Peyer's patch (tissue), 4 donors: ENCODE measurements around the gene ARMC8. TPM values are rescaled to one million over a fixed set of nuclear protein-coding genes. Genes with fewer than 3 reads are reported as not detected.

Experiments
- DNase-seq, 3 donors: peaks; one replicate each; pipeline ENCODE4 v3.0.0-alpha.2; 2017 to 2019
- H3K27ac ChIP-seq, 4 donors: fragments of 200-600 bp; sonication (generic); one replicate each; pipeline ENCODE4 v1.5.1; 2016 to 2019
- H3K27me3 ChIP-seq, 2 donors: fragments of 200-600 bp; sonication (generic); one replicate each; pipeline ENCODE4 v1.5.1; 2019
- H3K36me3 ChIP-seq, 3 donors: fragments of 200-600 bp; sonication (generic); one replicate each; pipeline ENCODE4 v1.5.1; 2016 to 2019
- H3K4me1 ChIP-seq, 4 donors: fragments of 200-600 bp; sonication (generic); one replicate each; pipeline ENCODE4 v1.5.1; 2016 to 2019
- H3K4me3 ChIP-seq, 4 donors: fragments of 200-600 bp; sonication (generic); 1 replicate in 3 of 4; 2 replicates in 1 of 4; pipeline ENCODE4 v1.5.1; 2016 to 2019; ENCODE audit warnings: mild to moderate bottlenecking in 1 of 4
- H3K9me3 ChIP-seq, 4 donors: fragments of 200-600 bp; sonication (generic); one replicate each; pipeline ENCODE4 v1.5.1; 2016 to 2019; ENCODE audit warnings: mild to moderate bottlenecking in 1 of 4
- POLR2A ChIP-seq, 2 donors: fragments of 450-650 bp; IDR thresholded peaks; one replicate each; pipeline ENCODE4 v1.5.1; 2017; ENCODE audit warnings: antibody characterized with exemption in 2 of 2, mild to moderate bottlenecking in 2 of 2, moderate library complexity in 2 of 2
- total RNA-seq, 4 donors: library from RNA; depleted of rRNA; stranded (reverse); fragments of >200 nt; gene quantifications; one replicate each; pipeline ENCODE4 v1.1.0, GENCODE V29; 2016
- TF ChIP-seq, protein P1 (sequence below), 6 experiments: fragments of 450-650 bp in 4 of 6; fragments of 200-600 bp in 2 of 6; sonication (generic) in 1 of 6; IDR thresholded peaks; one replicate each; pipeline ENCODE4 v1.5.1; 2017 to 2019; ENCODE audit warnings: antibody characterized with exemption in 6 of 6, mild to moderate bottlenecking in 3 of 6, moderate library complexity in 1 of 6

The ARMC8 gene
- total RNA-seq, 4 donors from 2014 or later, result 35.7 to 77.2 (median 56.3) TPM

- peaks cover 0 to 11% (median 0%) of the 10 kb centered on the region in 3 donors for H3K36me3 ChIP-seq
- no peak for DNase-seq
- no peaks in the 10 kb centered on the region for H3K4me1 ChIP-seq
- TF ChIP-seq, protein P1, sequence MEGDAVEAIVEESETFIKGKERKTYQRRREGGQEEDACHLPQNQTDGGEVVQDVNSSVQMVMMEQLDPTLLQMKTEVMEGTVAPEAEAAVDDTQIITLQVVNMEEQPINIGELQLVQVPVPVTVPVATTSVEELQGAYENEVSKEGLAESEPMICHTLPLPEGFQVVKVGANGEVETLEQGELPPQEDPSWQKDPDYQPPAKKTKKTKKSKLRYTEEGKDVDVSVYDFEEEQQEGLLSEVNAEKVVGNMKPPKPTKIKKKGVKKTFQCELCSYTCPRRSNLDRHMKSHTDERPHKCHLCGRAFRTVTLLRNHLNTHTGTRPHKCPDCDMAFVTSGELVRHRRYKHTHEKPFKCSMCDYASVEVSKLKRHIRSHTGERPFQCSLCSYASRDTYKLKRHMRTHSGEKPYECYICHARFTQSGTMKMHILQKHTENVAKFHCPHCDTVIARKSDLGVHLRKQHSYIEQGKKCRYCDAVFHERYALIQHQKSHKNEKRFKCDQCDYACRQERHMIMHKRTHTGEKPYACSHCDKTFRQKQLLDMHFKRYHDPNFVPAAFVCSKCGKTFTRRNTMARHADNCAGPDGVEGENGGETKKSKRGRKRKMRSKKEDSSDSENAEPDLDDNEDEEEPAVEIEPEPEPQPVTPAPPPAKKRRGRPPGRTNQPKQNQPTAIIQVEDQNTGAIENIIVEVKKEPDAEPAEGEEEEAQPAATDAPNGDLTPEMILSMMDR (IDR thresholded peaks at IDR 0.05), result no peak
- TF ChIP-seq POLR2A (IDR thresholded peaks at IDR 0.05), result no peak
- H3K27ac ChIP-seq, result no peak overlapping the region
- peaks cover 0 to 8% (median 1%) of the 10 kb centered on the region in 4 donors for H3K9me3 ChIP-seq
- H3K27me3 ChIP-seq, result no peaks in the 10 kb centered on the region
- no peak overlapping the region for H3K4me3 ChIP-seq
Observed at GRCh38 chr3:138303474-138303873, 116.4 kb downstream of the ARMC8 start.

- no peak for TF ChIP-seq POLR2A (IDR thresholded peaks at IDR 0.05)
- TF ChIP-seq, protein P1 (IDR thresholded peaks at IDR 0.05), result no peak
- peaks cover 0 to 23% (median 5%) of the 10 kb centered on the region in 4 donors for H3K9me3 ChIP-seq
- no peaks in the 10 kb centered on the region for H3K36me3 ChIP-seq
- no peak overlapping the region for H3K27ac ChIP-seq
- no peak overlapping the region for H3K4me3 ChIP-seq
- H3K27me3 ChIP-seq, result no peaks in the 10 kb centered on the region
- DNase-seq, result no peak
- H3K4me1 ChIP-seq, result no peaks in the 10 kb centered on the region
Observed at GRCh38 chr3:138307899-138308298, 120.8 kb downstream of the ARMC8 start.

- Histone ChIP-seq H3K4me1 (no peaks in the 10 kb centered on the region), H3K27ac (no peak overlapping the region), H3K36me3 (no peaks in the 10 kb centered on the region), H3K27me3 (no peaks in the 10 kb centered on the region), H3K9me3 (peaks cover 0 to 23% (median 5%) of the 10 kb centered on the region in 4 donors), H3K4me3 (no peak overlapping the region)
- TF ChIP-seq, protein P1 (IDR thresholded peaks at IDR 0.05), result no peak
- TF ChIP-seq POLR2A (IDR thresholded peaks at IDR 0.05), result no peak
- DNase-seq, result no peak
Observed at GRCh38 chr3:138308783-138309182, 121.7 kb downstream of the ARMC8 start.

GRCh38 chr3:138310494-138310893, 123.4 kb downstream of the ARMC8 start:
- peaks cover 0 to 23% (median 5%) of the 10 kb centered on the region in 4 donors for H3K9me3 ChIP-seq
- TF ChIP-seq, protein P1 (IDR thresholded peaks at IDR 0.05), result no peak
- no peak for TF ChIP-seq POLR2A (IDR thresholded peaks at IDR 0.05)
- no peaks in the 10 kb centered on the region for H3K4me1 ChIP-seq
- H3K36me3 ChIP-seq, result no peaks in the 10 kb centered on the region
- H3K27me3 ChIP-seq, result no peaks in the 10 kb centered on the region
- H3K4me3 ChIP-seq, result no peak overlapping the region
- no peak for DNase-seq
- H3K27ac ChIP-seq, result no peak overlapping the region

DNA sequence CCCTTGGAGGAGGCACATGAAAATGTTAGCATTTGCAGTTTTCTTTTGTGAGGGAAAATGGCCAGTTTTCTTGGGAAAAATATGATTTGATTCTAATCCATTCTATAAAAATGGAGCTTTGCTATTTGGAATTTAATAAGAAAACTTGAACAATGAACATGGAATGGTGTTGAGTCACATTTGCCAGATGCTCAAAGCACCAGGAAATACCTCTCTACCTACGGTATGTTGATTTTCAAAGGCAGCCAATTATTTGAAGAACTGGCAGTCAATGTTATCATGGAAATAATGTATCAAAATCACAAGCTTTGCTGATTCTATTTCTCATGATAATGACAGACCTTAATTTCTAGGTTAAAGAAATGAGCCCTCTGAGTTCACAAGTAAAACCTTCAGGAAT, 127.7 kb downstream of the ARMC8 start:
- H3K4me3 ChIP-seq, result no peak overlapping the region
- no peak for DNase-seq
- no peaks in the 10 kb centered on the region for H3K4me1 ChIP-seq
- H3K27ac ChIP-seq, result no peak overlapping the region
- H3K9me3 ChIP-seq, result peaks cover 0 to 4% (median 0%) of the 10 kb centered on the region in 4 donors
- no peaks in the 10 kb centered on the region for H3K36me3 ChIP-seq
- TF ChIP-seq, protein P1 (IDR thresholded peaks at IDR 0.05), result no peak
- TF ChIP-seq POLR2A (IDR thresholded peaks at IDR 0.05), result no peak
- H3K27me3 ChIP-seq, result no peaks in the 10 kb centered on the region

DNA sequence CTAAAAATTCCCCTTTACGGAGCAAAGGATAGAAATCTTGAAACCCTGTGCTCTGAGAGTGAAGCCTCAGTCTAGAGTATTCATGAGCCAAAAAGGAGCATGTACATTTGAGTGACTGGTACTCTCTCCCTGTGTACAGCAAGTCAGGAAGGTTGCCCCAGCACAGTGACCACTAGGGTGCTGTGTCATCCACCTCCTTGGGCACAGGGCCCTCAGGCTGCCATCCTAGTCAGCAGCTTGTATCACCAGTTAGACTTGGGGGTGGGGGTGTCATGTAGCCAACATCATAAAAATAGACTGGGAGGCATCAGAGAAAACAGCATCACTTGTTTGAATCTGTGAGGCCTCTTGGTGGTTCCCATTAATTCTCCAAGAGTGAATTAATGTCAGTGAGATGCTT, 130.6 kb downstream of the ARMC8 start:
- H3K4me1 ChIP-seq, result no peaks in the 10 kb centered on the region
- H3K9me3 ChIP-seq, result no peaks in the 10 kb centered on the region
- no peaks in the 10 kb centered on the region for H3K27me3 ChIP-seq
- no peaks in the 10 kb centered on the region for H3K36me3 ChIP-seq
- no peak overlapping the region for H3K27ac ChIP-seq
- TF ChIP-seq POLR2A (IDR thresholded peaks at IDR 0.05), result no peak
- TF ChIP-seq, protein P1 (IDR thresholded peaks at IDR 0.05), result no peak
- H3K4me3 ChIP-seq, result no peak overlapping the region
- DNase-seq, result no peak
